Ramos (cell line): Measurements from ENCODE around the gene BAG1.

Source experiments
- in situ Hi-C: fragments of 300-500 bp; cut with MboI; formaldehyde crosslinking; loops from one replicate; pipeline ENCODE4 v1.14.3; 2022; ENCODE audit warnings: low sequenced_read_pairs; ENCODE audit not compliant: unreplicated experiment

Gene BAG1

DNA sequence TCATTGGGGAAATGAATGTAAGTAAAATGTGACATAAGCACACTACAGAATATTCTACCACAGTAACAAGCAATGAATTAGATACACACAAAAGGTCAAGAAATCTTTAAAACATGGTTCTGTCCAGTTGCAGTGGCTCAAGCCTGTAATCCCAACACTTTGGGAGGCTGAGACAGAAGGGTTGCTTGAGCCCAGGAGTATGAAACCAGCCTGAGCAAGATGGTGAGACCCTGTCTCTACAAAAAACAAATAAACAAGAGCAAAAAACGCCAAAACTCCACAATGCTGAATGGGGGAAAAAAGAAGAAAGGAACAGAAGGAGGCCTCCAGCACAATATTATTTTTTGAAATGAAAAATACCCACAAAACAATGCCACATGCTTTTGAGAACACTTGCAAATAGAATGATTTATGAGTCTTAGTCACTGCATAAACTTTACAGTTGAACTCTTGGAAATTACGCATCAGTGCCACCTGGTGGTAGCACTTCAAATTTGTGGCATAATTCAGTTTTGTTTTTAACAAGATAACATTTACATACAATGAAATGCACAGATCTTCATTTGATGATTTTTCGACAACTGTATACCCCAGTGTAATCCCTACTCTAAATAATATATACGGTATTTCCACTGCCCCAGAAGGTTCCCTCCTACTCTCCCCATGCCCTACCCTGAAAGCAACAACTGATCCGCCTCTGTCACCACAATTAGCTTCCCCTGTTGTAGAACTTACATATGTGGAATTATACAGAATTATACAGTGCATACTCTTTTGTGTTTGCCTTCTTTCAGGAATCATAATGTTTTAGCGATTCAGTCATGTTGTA, 39.0 kb downstream of the BAG1 start:
- in situ Hi-C loops: loop anchor here (10.0 to 25.0 kb wide), 2 partner anchors 151 to 838 kb away; partner anchors contain the start of genes ACO1 and SMU1

DNA sequence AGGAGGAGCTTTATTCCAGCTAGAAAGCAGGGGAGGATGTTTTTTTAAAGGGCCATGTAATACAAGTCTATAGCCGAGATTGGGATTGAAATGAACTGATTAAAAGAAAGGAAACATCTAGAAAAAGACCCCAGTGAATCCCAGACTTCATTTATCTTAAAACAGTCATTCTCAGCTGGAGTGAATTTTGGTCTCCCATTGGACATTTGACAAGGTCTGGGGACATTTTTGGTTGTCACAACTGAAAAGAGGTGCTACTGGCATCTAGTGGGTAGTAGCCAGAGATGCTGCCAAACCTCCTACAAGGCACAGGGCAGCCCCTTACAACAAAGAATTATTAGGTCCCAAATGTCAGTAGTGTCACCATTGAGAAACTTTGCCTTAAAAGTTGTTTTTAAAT, 40.8 kb downstream of the BAG1 start:
- in situ Hi-C loops: loop anchor here (5.0 to 10.0 kb wide), 2 partner anchors 36 to 149 kb away; partner anchors contain the start of gene SMU1

DNA sequence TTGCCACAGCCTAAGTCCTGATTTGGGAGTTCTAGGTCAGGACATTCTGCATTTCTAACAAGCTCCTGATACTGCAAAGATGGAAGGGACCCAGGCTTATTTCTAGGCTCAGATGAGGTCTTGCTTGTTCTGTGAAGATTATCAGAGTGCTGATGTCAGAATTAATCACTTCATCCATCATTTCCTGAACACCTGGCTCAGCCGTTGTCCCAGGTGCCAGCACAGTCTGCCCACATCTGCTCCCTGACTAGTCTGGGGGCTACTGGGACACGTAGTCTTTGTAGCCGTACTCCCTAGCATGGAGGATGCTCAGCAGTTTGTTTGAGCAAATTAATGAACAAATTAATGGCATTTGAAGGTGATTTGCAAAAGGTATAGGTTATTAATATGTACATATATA, 42.5 kb downstream of the BAG1 start:
- in situ Hi-C loops: loop anchor here (5.0 to 10.0 kb wide), 2 partner anchors 35 to 147 kb away; partner anchors contain the start of gene SMU1

DNA sequence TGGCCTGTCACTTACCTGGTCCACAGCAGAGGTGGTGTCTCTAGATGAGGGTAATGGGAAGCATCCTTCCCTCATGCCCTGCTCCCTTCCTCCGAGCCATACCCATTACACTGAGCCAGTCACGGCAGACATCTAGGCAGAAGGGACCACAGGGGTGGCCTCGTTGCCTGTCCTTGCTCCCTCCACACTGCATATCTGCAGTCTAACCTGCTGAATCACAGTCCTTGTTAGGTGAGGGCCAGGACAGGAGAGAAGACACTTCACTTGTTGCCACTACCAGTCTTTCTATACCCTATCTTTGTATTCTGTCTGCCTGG, 43.0 kb downstream of the BAG1 start:
- in situ Hi-C loops: loop anchor here (5.0 to 10.0 kb wide), 2 partner anchors 34 to 147 kb away; partner anchors contain the start of gene SMU1

DNA sequence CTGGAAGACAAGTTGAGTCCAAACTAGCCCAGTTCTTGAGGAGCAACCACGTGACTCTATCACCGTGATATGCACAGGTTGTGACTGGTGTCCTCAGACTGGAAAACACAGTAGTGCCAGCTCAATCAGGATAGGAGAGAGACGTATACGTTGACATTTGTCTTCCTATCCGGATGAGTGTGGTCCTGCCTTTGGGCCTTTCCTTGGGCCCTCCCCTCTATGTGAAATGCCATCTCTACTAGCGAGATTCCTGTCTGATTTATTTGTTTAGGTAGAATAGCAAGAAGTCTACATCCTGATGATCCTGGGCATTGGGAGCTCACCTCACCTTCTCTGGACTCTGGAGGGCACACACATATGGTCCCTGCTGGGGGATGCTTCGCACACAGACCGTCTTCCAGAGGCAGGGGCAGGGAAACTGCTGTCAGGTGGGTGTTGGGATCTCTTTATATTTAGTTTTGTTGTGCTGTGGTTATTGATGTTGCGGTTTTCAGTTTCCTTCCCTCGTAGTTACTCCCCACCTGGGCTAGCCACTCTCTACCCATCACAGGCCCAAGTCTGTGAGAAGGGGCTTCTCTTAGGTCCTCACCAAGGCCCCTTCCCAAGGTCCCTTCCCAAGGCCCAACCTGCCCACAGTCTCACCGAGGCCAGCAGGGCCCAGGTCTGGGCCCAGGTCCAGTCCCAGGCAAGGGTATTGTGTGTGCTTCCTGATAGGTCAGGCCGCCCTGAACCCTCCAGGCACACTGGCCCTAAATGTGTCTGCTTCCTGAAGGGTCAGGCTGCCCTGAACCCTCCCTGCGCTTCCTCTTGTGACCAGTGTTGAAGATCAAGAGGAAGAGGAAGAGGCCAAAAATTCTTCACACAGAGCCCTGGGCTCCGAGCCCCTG, 43.6 kb downstream of the BAG1 start:
- in situ Hi-C loops: loop anchor here (5.0 to 10.0 kb wide), 2 partner anchors 34 to 146 kb away; partner anchors contain the start of gene SMU1

DNA sequence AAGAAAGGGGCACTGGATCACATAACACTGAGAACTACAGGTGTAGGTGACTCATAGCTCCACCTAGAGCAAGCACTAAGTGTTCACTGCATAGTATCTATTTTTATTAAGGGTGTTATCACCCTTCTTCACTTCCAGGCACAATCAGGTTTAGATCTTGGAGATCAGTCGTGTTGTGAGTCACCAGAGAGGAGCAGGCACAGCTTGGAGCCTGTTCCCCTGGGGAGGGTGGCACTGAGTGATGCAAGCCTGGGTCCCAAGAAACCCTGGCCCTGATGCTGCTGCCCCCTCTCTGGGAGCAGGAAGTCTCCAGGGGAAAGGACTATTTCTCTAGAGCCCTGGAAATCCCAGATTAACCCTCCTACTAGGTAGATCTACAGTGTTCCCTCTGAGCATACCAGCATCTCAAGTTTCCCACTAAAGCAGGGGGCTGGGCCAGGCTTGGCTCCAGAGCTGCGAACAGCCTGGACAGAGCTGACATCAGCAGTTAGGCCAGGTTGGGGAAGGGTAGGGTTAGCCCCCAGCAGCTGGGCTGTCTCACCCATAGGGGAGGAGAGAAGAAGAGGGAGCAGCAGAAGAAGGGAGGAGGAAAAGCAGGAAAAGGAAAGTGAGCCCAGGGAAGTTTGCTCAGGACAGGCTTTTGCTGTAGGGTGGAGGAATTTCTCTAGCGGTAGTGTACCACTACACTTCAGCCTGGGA, 52.7 kb downstream of the BAG1 start:
- in situ Hi-C loops: no loop called here

DNA sequence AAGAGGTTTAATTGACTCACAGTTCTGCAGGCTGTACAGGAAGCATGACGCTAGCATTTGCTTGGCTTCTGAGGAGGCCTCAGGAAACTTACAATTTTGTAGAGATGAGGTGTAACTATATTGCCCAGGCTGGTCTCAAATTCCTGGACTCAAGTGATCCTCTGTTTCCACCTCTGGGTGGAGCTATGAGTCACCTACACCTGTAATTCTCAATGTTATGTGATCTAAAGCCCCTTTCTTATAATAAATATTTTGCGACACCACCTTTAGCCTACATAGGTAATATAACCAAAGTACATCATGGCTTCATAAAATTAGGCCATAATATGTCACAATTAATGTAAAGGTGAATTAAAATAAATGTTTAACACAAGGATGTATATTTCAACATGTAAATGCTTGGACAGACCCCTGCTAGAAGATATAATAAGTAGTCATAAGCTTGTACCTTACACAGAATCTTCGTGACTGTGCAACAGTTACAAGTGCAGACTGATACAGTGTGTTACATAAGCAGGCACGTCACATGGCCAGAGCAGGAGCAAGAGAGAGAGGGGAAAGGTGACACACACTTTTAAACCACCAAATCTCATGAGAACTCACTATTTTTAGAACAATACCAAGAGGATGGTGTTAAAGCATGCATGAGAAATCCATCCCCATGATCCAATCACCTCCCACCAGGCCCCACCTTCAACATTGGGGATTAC, 54.3 kb downstream of the BAG1 start:
- in situ Hi-C loops: no loop called here

DNA sequence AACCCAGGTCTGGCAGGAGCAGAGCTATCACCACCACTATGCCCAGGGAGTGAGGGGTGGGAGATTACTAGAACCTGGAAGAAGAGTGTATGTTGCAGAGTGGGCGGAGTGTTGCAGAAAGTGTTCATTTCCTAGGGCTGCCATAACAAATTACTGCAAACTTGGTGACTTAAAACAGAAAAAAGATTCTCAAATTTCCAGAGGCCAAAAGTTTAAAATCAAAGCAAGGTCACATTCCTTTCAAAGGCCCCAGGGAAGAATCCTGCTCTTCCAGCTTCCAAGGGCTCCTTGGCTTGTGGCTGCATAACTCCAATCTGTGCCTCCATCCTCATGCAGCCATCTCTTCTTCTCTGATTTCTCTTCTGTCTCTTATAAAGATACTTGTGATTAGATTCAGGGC, 55.1 kb downstream of the BAG1 start:
- in situ Hi-C loops: no loop called here

DNA sequence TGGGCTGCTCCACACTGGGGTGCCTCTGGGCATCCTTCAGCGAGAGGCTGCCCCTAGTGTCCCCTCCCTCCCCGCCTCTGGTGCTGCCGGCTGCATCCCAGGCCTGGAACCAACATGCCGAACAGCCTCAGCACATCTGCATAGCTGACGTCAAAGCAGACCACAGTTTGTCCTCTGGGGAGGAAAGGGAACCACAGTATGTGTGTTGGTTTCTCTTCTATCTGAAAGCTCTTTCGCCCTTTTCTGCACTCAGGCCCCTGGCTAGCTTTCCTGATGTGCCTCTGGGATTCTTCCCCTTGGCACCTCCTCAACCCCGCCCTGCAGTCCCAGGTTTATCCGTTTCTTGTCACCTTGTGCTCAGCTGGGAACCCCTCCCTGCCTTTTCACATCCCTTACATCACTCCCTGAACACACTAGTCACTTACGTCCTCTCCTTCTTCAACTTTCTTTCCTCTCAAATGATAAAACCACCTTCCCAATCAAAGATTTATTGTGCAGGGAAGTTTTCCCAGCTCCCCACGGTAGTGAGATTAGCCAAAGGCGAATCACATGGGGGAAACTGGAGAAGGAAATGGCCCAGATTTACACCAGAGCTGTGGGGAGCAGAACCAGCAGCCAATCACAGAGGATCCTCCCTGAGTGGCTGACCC, 61.8 kb downstream of the BAG1 start:
- in situ Hi-C loops: no loop called here
